Activated CD4-positive, alpha-beta T cell treated with anti-CD3 and anti-CD28 coated beads, Interleukin-2, amount 50 U/mL, for 4 hours (primary cell): ENCODE measurements around the gene TTLL6.
"Not testable (repeated sequence)": the region's sequence is repeated elsewhere in the genome, so short reads cannot be mapped to it uniquely, and the experiment has no call there.

Source experiments
- DNase-seq, 2 experiments: peaks; one replicate each; pipeline ENCODE4 v3.0.0-alpha.2; 2020

TTLL6 gene

GRCh38 chr17:48722201-48722907 lies 94.7 kb downstream of the TTLL6 start, which contains the start of gene PRAC1:
Gene PRAC1, minus strand, starts transcription at chr17:48722518. Its CDS starts 126 bp downstream, at chr17:48722392.
- DNase-seq: no peak

- no peak for DNase-seq
Measured at GRCh38 chr17:48721009-48721402, 96.0 kb downstream of the TTLL6 start.

GRCh38 chr17:48720266-48721008 lies 96.6 kb downstream of the TTLL6 start:
- DNase-seq: no peak

- no peak for DNase-seq
Measured at GRCh38 chr17:48719642-48720265, 97.3 kb downstream of the TTLL6 start.

- DNase-seq: no peak
Measured at GRCh38 chr17:48718761-48719641, 98.0 kb downstream of the TTLL6 start.

- DNase-seq: no peak
Measured at GRCh38 chr17:48718227-48718760, 98.7 kb downstream of the TTLL6 start.

- DNase-seq: no peak
Measured at GRCh38 chr17:48717367-48718226, 99.4 kb downstream of the TTLL6 start.

GRCh38 chr17:48716549-48716948 lies 100.5 kb downstream of the TTLL6 start:
- DNase-seq: not testable (repeated sequence)

- DNase-seq: no peak
Measured at GRCh38 chr17:48715496-48716399, 101.3 kb downstream of the TTLL6 start.
